HCT116 (cell line): ENCODE results near the gene OPCML. TPM values are rescaled to one million over a fixed set of nuclear protein-coding genes. Genes with fewer than 3 reads are reported as not detected.

Source experiments
- ATAC-seq: fragments of 200-7000 bp; cut with Tn5 transposase; 2 replicates; pipeline ENCODE4 v1.9.1; 2020; ENCODE audit warnings: mild to moderate bottlenecking, moderate library complexity
- BruUV-seq: library from RNA; stranded (reverse); fragments of 400-500 nt; replicated peaks from 2 replicates; lab custom pipeline; 2021; lab: Mats Ljungman, UMichigan
- CTCF ChIA-PET: fragments of 300-600 bp; sonication (Branson Sonifier 250); formaldehyde crosslinking; loops from one replicate; lab custom pipeline; 2021; ENCODE audit warnings: antibody characterized with exemption; lab: Charles Lee
- POLR2A ChIA-PET: fragments of 300-600, 350-600 bp; sonication (Branson Sonifier 250); formaldehyde crosslinking; loops from one replicate; lab custom pipeline; 2021; ENCODE audit warnings: antibody characterized with exemption; lab: Charles Lee
- RAD21 ChIA-PET, 2 experiments: fragments of 300-600 bp; sonication (Branson Sonifier 250); formaldehyde crosslinking; loops; one replicate each; lab custom pipeline; 2023; ENCODE audit warnings: low total read pairs in 2 of 2; ENCODE audit not compliant: uncharacterized antibody in 2 of 2, unreplicated experiment in 2 of 2, low non-redundant PET in 1 of 2; lab: Charles Lee
- DNase-seq: peaks from one replicate; pipeline ENCODE4 v3.0.0-alpha.2; 2010; ENCODE audit warnings: low read depth, low spot score
- H2AFZ ChIP-seq: fragments of 200-600 bp; shearing (Covaris generic), sonication (generic); 2 replicates; pipeline ENCODE4 v1.6.1; 2017; ENCODE audit warnings: low read depth, mixed run types, mixed read lengths, antibody characterized with exemption, low read length; ENCODE audit not compliant: poor library complexity, severe bottlenecking
- H3K27ac ChIP-seq: 2 replicates; pipeline ENCODE4 v1.5.1; 2012; ENCODE audit warnings: low read depth, low read length
- H3K27me3 ChIP-seq: fragments of 200-600 bp; sonication (generic); 2 replicates; pipeline ENCODE4 v1.6.1; 2016; ENCODE audit warnings: mixed run types, low read length, mixed read lengths; ENCODE audit not compliant: insufficient read depth
- H3K36me3 ChIP-seq, 2 experiments: fragments of 200-500 bp in 1 of 2; fragments of 200-600 bp in 1 of 2; sonication (Bioruptor generic) in 1 of 2; sonication (generic) in 1 of 2; 2 replicates each; pipeline versions ENCODE4 v1.5.1 to v1.6.1; 2014 to 2016; ENCODE audit warnings: low read length in 2 of 2, inconsistent platforms in 1 of 2, mixed read lengths in 1 of 2, mixed run types in 1 of 2; ENCODE audit not compliant: insufficient read depth in 2 of 2, control insufficient read depth in 1 of 2
- H3K4me1 ChIP-seq, 2 experiments: fragments of 200-600 bp in 1 of 2; sonication (generic) in 1 of 2; 2 replicates each; pipeline versions ENCODE4 v1.5.1 to v1.6.1; 2012 to 2017; ENCODE audit warnings: low read length in 2 of 2, inconsistent platforms in 1 of 2, mild to moderate bottlenecking in 1 of 2, mixed read lengths in 1 of 2, mixed run types in 1 of 2, moderate library complexity in 1 of 2; ENCODE audit not compliant: insufficient read depth in 2 of 2, control insufficient read depth in 1 of 2
- H3K4me2 ChIP-seq: fragments of 200-600 bp; sonication (generic); 2 replicates; pipeline ENCODE4 v1.6.1; 2017; ENCODE audit warnings: mixed run types, low read length, mixed read lengths
- H3K4me3 ChIP-seq, 2 experiments: fragments of 200-600 bp in 1 of 2; sonication (generic) in 1 of 2; replicated peaks in 1 of 2; 2 replicates each; pipeline ENCODE4 v1.5.1; 2011 to 2016; ENCODE audit warnings: low read length in 2 of 2, control low read depth in 1 of 2, low read depth in 1 of 2, mild to moderate bottlenecking in 1 of 2, mixed read lengths in 1 of 2, mixed run types in 1 of 2
- H3K79me2 ChIP-seq: fragments of 200-600 bp; sonication (generic); 2 replicates; pipeline ENCODE4 v1.6.1; 2017; ENCODE audit warnings: mild to moderate bottlenecking, mixed run types, low read length, moderate library complexity, mixed read lengths; ENCODE audit not compliant: insufficient read depth
- H3K9ac ChIP-seq: fragments of 200-600 bp; sonication (generic); 2 replicates; pipeline ENCODE4 v1.6.1; 2016; ENCODE audit warnings: low read length, mixed read lengths
- H3K9me2 ChIP-seq: fragments of 200-600 bp; sonication (generic), shearing (Covaris generic); 2 replicates; pipeline ENCODE4 v1.6.1; 2017; ENCODE audit warnings: mixed run types, mild to moderate bottlenecking, moderate library complexity; ENCODE audit not compliant: insufficient read depth
- H3K9me3 ChIP-seq, 2 experiments: fragments of 200-500 bp in 1 of 2; fragments of 200-600 bp in 1 of 2; sonication (Bioruptor generic) in 1 of 2; sonication (generic) in 1 of 2; 2 replicates each; pipeline ENCODE4 v1.6.1; 2014 to 2017; ENCODE audit warnings: low read length in 2 of 2, mixed read lengths in 2 of 2, inconsistent platforms in 1 of 2, low read depth in 1 of 2, mild to moderate bottlenecking in 1 of 2, mixed run types in 1 of 2, moderate library complexity in 1 of 2; ENCODE audit not compliant: control insufficient read depth in 1 of 2, insufficient read depth in 1 of 2
- H4K20me1 ChIP-seq: fragments of 200-600 bp; sonication (generic), shearing (Covaris generic); 2 replicates; pipeline ENCODE4 v1.6.1; 2017; ENCODE audit warnings: mixed run types, mild to moderate bottlenecking, moderate library complexity; ENCODE audit not compliant: insufficient read depth
- ATF3 ChIP-seq: IDR thresholded peaks from 2 replicates; pipeline ENCODE4 v1.6.1; 2012
- CBX3 ChIP-seq: IDR thresholded peaks from 2 replicates; pipeline ENCODE4 v1.6.1; 2012; ENCODE audit warnings: low read depth
- CEBPB ChIP-seq: IDR thresholded peaks from 2 replicates; pipeline ENCODE4 v1.6.1; 2012; ENCODE audit warnings: low read depth
- EGR1 ChIP-seq: IDR thresholded peaks from 2 replicates; pipeline ENCODE4 v1.6.1; 2012; ENCODE audit warnings: low read depth
- ELF1 ChIP-seq: IDR thresholded peaks from 2 replicates; pipeline ENCODE4 v1.6.1; 2012; ENCODE audit warnings: low read depth, borderline replicate concordance
- EZH2 ChIP-seq: fragments of 200-600 bp; sonication (generic); IDR thresholded peaks from 2 replicates; pipeline ENCODE4 v1.6.1; 2017; ENCODE audit warnings: antibody characterized with exemption, mixed run types
- EZH2phosphoT487 ChIP-seq: fragments of 200-600 bp; IDR thresholded peaks from 2 replicates; pipeline ENCODE4 v1.6.1; 2018; ENCODE audit warnings: antibody characterized with exemption, borderline replicate concordance
- FOSL1 ChIP-seq: IDR thresholded peaks from 2 replicates; pipeline ENCODE4 v1.6.1; 2012; ENCODE audit warnings: low read depth
- JUND ChIP-seq: IDR thresholded peaks from 2 replicates; pipeline ENCODE4 v1.6.1; 2012
- MAX ChIP-seq: IDR thresholded peaks from 2 replicates; pipeline ENCODE4 v1.6.1; 2012
- POLR2A ChIP-seq: IDR thresholded peaks from 2 replicates; pipeline ENCODE4 v1.7.0; 2011; ENCODE audit warnings: borderline replicate concordance; ENCODE audit not compliant: insufficient read depth, insufficient read length; ENCODE audit errors: extremely low read depth
- POLR2AphosphoS5 ChIP-seq: IDR thresholded peaks from 2 replicates; pipeline ENCODE4 v1.6.1; 2011; ENCODE audit warnings: mild to moderate bottlenecking, low read depth, low read length, moderate library complexity
- RAD21 ChIP-seq: IDR thresholded peaks from 2 replicates; pipeline ENCODE4 v1.6.1; 2012; ENCODE audit warnings: low read depth, mild to moderate bottlenecking
- REST ChIP-seq: IDR thresholded peaks from 2 replicates; pipeline ENCODE4 v1.6.1; 2012; ENCODE audit warnings: low read depth
- SIN3A ChIP-seq: IDR thresholded peaks from 2 replicates; pipeline ENCODE4 v1.6.1; 2012; ENCODE audit warnings: low read depth
- TCF7L2 ChIP-seq: IDR thresholded peaks from 2 replicates; pipeline ENCODE4 v1.7.0; 2011; ENCODE audit warnings: borderline replicate concordance, inconsistent platforms; ENCODE audit not compliant: insufficient read depth, insufficient read length; ENCODE audit errors: extremely low read depth
- ZNF274 ChIP-seq: fragments of 200-500 bp; sonication (Bioruptor generic); IDR thresholded peaks from 2 replicates; pipeline ENCODE4 v1.6.1; 2014; ENCODE audit warnings: mild to moderate bottlenecking, low read depth, low read length, inconsistent platforms
- intact Hi-C: fragments of 100-400 bp; cut with micrococcal nuclease; formaldehyde crosslinking; loops from 2 replicates; pipeline ENCODE4 v1.10.0; 2022
- total RNA-seq: library from RNA; stranded (reverse); gene quantifications from one replicate; pipeline ENCODE4 v1.2.1, GENCODE V29; 2021; ENCODE audit not compliant: unreplicated experiment

The OPCML gene
- total RNA-seq, 1 experiment from 2014 or later, result not detected

DNA sequence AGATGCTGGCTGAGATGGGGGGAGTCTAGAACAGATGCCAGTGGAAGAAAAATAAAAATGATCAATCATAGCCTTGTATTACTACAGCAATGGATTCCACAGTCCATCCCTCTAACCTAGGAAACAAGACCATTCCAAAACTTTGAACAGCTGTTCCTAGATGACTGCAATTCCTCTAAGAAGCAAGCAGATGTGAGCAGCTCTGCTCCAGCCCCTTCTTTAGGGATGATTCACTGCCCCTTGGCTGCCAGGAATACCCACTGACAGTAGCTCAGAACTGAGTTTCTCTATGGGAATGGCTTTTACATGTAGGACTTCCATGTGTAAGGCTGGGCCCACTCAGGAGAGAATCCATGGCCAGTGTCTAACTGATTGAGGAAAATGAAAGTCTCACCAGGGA lies 943.9 kb downstream of the OPCML start:
- TF ChIP-seq ATF3 (no peak), POLR2AphosphoS5 (no peak), POLR2A (no peak), JUND (no peak), EGR1 (no peak), MAX (no peak), RAD21 (no peak), SIN3A (no peak), CBX3 (no peak), REST (no peak), ELF1 (no peak), FOSL1 (no peak), CEBPB (no peak), EZH2phosphoT487 (no peak), EZH2 (no peak), TCF7L2 (no peak), ZNF274 (no peak)
- TF ChIP-seq, all 23 proteins: peak for 0
- intact Hi-C loops, result no loop called here
- H3K4me1 ChIP-seq, result no peaks in the 10 kb centered on the region
- no peaks in the 10 kb centered on the region for H3K36me3 ChIP-seq
- H4K20me1 ChIP-seq, result no peaks in the 10 kb centered on the region
- peaks cover 3 to 26% of the 10 kb centered on the region in 2 experiments; a peak in 2 of 4 replicates for H3K9me3 ChIP-seq
- RAD21 ChIA-PET, result no interaction called here
- CTCF ChIA-PET, result no interaction called here
- no peak overlapping the region for H2AFZ ChIP-seq
- ATAC-seq, result no peak
- H3K4me3 ChIP-seq, result no peak overlapping the region
- no peak for DNase-seq
- POLR2A ChIA-PET, result no interaction called here
- no peaks in the 10 kb centered on the region for H3K27me3 ChIP-seq
- no peak overlapping the region for H3K9ac ChIP-seq
- no peaks in the 10 kb centered on the region for H3K79me2 ChIP-seq
- H3K27ac ChIP-seq, result no peak overlapping the region
- no peaks in the 10 kb centered on the region for H3K9me2 ChIP-seq
- H3K4me2 ChIP-seq, result no peak overlapping the region
- BruUV-seq, result no TSS peak
